IMR-90 (cell line): Measurements from ENCODE around the gene PTX3. TPM values are rescaled to one million over a fixed set of nuclear protein-coding genes. Genes with fewer than 3 reads are reported as not detected.

Experiments
- ATAC-seq: fragments of 200-7000 bp; cut with Tn5 transposase; 2 replicates; pipeline ENCODE4 v1.9.1; 2020; ENCODE audit warnings: low read depth, mild to moderate bottlenecking, moderate library complexity
- BruUV-seq: library from RNA; stranded (reverse); fragments of 400-500 nt; replicated peaks from 2 replicates; lab custom pipeline; 2021; lab: Mats Ljungman, UMichigan
- CTCF ChIA-PET: fragments of 300-600 bp; formaldehyde crosslinking; extraction: SDS; loops from one replicate; lab custom pipeline; 2021; ENCODE audit warnings: antibody characterized with exemption; lab: Yijun Ruan, JAX
- POLR2A ChIA-PET: fragments of 300-600 bp; sonication (Branson Sonifier 250); formaldehyde crosslinking; loops from one replicate; lab custom pipeline; 2022; ENCODE audit warnings: antibody characterized with exemption; ENCODE audit not compliant: unreplicated experiment; lab: Charles Lee
- DNase-seq: peaks from one replicate; pipeline ENCODE4 v3.0.0; 2013
- H2AFZ ChIP-seq: replicated peaks from 2 replicates; pipeline ENCODE3; 2013; ENCODE audit warnings: low read length, mild to moderate bottlenecking; ENCODE audit not compliant: poor library complexity
- H2AK5ac ChIP-seq: 2 replicates; pipeline ENCODE4 v1.6.1; 2013; ENCODE audit warnings: low read depth, low read length, inconsistent platforms
- H2AK9ac ChIP-seq: replicated peaks from 2 replicates; pipeline ENCODE3; 2013; ENCODE audit warnings: mild to moderate bottlenecking, low read depth, low read length, moderate library complexity; ENCODE audit not compliant: poor library complexity
- H2BK120ac ChIP-seq: 2 replicates; pipeline ENCODE4 v1.6.1; 2013; ENCODE audit warnings: low read depth, low read length, inconsistent platforms
- H2BK15ac ChIP-seq: 3 replicates; pipeline ENCODE4 v1.6.1; 2013; ENCODE audit warnings: low read depth, low read length, inconsistent platforms
- H2BK20ac ChIP-seq: 2 replicates; pipeline ENCODE4 v1.6.1; 2013; ENCODE audit warnings: low read depth, mild to moderate bottlenecking, inconsistent platforms, low read length, moderate library complexity
- H2BK5ac ChIP-seq: 2 replicates; pipeline ENCODE4 v1.6.1; 2013; ENCODE audit warnings: mild to moderate bottlenecking, low read depth, low read length, inconsistent platforms; ENCODE audit not compliant: poor library complexity, severe bottlenecking
- H3K14ac ChIP-seq: replicated peaks from 2 replicates; pipeline ENCODE4 v1.6.1; 2013; ENCODE audit warnings: low read depth, low read length, inconsistent platforms
- H3K18ac ChIP-seq: 2 replicates; pipeline ENCODE4 v1.6.1; 2013; ENCODE audit warnings: low read depth, low read length, control low read depth
- H3K23ac ChIP-seq: 2 replicates; pipeline ENCODE4 v1.6.1; 2013; ENCODE audit warnings: low read depth, low read length, inconsistent platforms
- H3K27ac ChIP-seq: 2 replicates; pipeline ENCODE4 v1.5.1; 2013; ENCODE audit warnings: mild to moderate bottlenecking, control low read depth, low read length; ENCODE audit not compliant: insufficient read depth
- H3K27me3 ChIP-seq: 2 replicates; pipeline ENCODE4 v1.6.1; 2013; ENCODE audit warnings: low read length; ENCODE audit not compliant: control insufficient read depth, insufficient read depth
- H3K36me3 ChIP-seq: 2 replicates; pipeline ENCODE4 v1.6.1; 2013; ENCODE audit warnings: low read length, mixed read lengths; ENCODE audit not compliant: control insufficient read depth, insufficient read depth
- H3K4ac ChIP-seq: 2 replicates; pipeline ENCODE4 v1.6.1; 2013; ENCODE audit warnings: low read depth, low read length, inconsistent platforms
- H3K4me1 ChIP-seq: 2 replicates; pipeline ENCODE4 v1.6.1; 2013; ENCODE audit warnings: low read length, mixed read lengths; ENCODE audit not compliant: control insufficient read depth, insufficient read depth
- H3K4me2 ChIP-seq: 2 replicates; pipeline ENCODE4 v1.6.1; 2013; ENCODE audit warnings: low read depth, mild to moderate bottlenecking, control low read depth, low read length, moderate library complexity
- H3K4me3 ChIP-seq: 2 replicates; pipeline ENCODE4 v1.5.1; 2013; ENCODE audit warnings: low read depth, mild to moderate bottlenecking, control low read depth, low read length, moderate library complexity; ENCODE audit not compliant: insufficient read depth
- H3K56ac ChIP-seq: 2 replicates; pipeline ENCODE4 v1.6.1; 2013; ENCODE audit warnings: low read length, inconsistent platforms; ENCODE audit not compliant: insufficient read depth; ENCODE audit errors: extremely low read depth
- H3K79me1 ChIP-seq, 2 experiments: 2 replicates each; pipeline ENCODE4 v1.6.1; 2013; ENCODE audit warnings: low read length in 2 of 2, inconsistent platforms in 1 of 2, low read depth in 1 of 2
- H3K9ac ChIP-seq: 2 replicates; pipeline ENCODE4 v1.6.1; 2013; ENCODE audit warnings: low read depth, low read length, control low read depth
- H3K9me1 ChIP-seq: 2 replicates; pipeline ENCODE4 v1.6.1; 2013; ENCODE audit warnings: low read length, inconsistent platforms; ENCODE audit not compliant: insufficient read depth
- H3K9me3 ChIP-seq: 2 replicates; pipeline ENCODE4 v1.6.1; 2013; ENCODE audit warnings: low read length; ENCODE audit not compliant: control insufficient read depth, insufficient read depth
- H4K20me1 ChIP-seq: 2 replicates; pipeline ENCODE4 v1.6.1; 2013; ENCODE audit warnings: low read length, inconsistent platforms; ENCODE audit not compliant: insufficient read depth
- H4K5ac ChIP-seq: 2 replicates; pipeline ENCODE4 v1.6.1; 2013; ENCODE audit warnings: mild to moderate bottlenecking, low read depth, low read length, control low read depth
- H4K8ac ChIP-seq, 2 experiments: 2 replicates each; pipeline ENCODE4 v1.6.1; 2013; ENCODE audit warnings: low read depth in 2 of 2, low read length in 2 of 2, control low read depth in 1 of 2, inconsistent platforms in 1 of 2
- H4K91ac ChIP-seq: 2 replicates; pipeline ENCODE4 v1.6.1; 2013; ENCODE audit warnings: low read depth, low read length, inconsistent platforms; ENCODE audit not compliant: insufficient read depth
- MAFK ChIP-seq: IDR thresholded peaks from 2 replicates; pipeline ENCODE4 v1.6.1; 2012; ENCODE audit warnings: low read depth, low read length, improper control_type of control experiment
- RCOR1 ChIP-seq: IDR thresholded peaks from 2 replicates; pipeline ENCODE4 v1.6.1; 2012; ENCODE audit warnings: mild to moderate bottlenecking, low read length, improper control_type of control experiment; ENCODE audit not compliant: insufficient replicate concordance
- WGBS, 2 experiments: methylation state at CpG; one replicate each; pipeline versions ENCODE4 v1.1.5 to v1.1.7; 2013; ENCODE audit warnings: missing lambda C conversion rate in 2 of 2; ENCODE audit not compliant: insufficient read length in 1 of 2; ENCODE audit errors: extremely low coverage in 2 of 2; 5-methylcytosine and 5-hydroxymethylcytosine counted together
- dilution Hi-C: fragments of 300-500 bp; cut with HindIII; formaldehyde crosslinking; loops from one replicate; pipeline ENCODE4 v1.14.3; 2018; ENCODE audit warnings: low sequenced_read_pairs; ENCODE audit not compliant: unreplicated experiment
- in situ Hi-C: fragments of 300-500 bp; cut with MboI; formaldehyde crosslinking; loops from 3 replicates; pipeline ENCODE4 v1.14.3; 2019; ENCODE audit warnings: low sequenced_read_pairs, inconsistent platforms, mixed read lengths
- intact Hi-C: fragments of 100-400 bp; cut with micrococcal nuclease; formaldehyde crosslinking; loops from 2 replicates; pipeline ENCODE4 v1.10.0; 2022
- polyA plus RNA-seq, 3 experiments: library from polyadenylated mRNA; depleted of rRNA; stranded (reverse); fragments of >200 nt; gene quantifications; 2 replicates each; pipeline ENCODE4 v1.2.3, GENCODE V29; 2012; ENCODE audit warnings: low replicate concordance in 1 of 3
- total RNA-seq: library from RNA; depleted of rRNA; stranded (reverse); fragments of >200 nt; gene quantifications from 2 replicates; pipeline ENCODE4 v1.2.3, GENCODE V29; 2012

PTX3 gene
- total and polyA plus RNA-seq, 2 of the 4 experiments (the other 2 are of a cell fraction) = 97.9 to 135 TPM

DNA sequence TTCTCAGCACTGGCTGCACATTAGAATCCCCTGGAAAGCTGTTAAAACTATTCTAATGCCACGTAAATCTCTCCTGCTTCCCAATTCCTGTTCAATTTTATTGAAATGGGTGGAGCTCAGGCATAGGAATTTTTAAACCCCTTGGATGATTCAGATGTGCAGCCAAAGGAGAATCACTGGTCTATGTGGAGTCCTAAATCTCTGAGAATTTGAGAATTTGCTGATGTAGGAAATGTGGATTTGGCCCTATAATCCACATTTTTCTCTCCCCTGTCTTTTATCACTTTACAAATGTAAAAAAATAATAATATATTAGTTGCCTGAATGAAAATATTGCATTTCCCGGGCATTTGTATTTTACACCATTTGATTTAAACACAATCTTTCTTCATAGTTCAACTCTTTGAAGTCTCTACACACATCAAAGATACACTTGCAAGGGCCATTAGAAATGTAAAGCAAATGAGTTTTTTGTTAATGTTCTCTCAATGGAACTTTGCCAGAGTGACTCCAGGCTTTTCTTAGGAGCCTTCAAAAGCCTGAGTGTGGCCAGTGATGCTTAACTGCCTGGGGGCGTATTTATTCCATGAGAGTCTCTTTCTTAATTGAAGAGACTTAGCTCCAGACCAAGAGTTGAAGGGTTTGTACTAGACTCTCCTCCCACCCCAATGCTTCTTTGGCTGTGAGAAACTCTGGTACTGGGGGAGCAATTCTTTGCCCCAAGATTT is 48.8 kb upstream of the PTX3 start:
- no peaks in the 10 kb centered on the region for H3K9me1 ChIP-seq
- no peak overlapping the region for H3K9ac ChIP-seq
- peaks cover 11% of the 10 kb centered on the region for H3K4me1 ChIP-seq
- no peaks in the 10 kb centered on the region for H3K27me3 ChIP-seq
- H2BK120ac ChIP-seq = peak overlapping the region; percentile 79
- DNase-seq = peak; percentile 35
- ChIA-PET CTCF (no interaction called here), POLR2A (no interaction called here)
- no peaks in the 10 kb centered on the region for H3K36me3 ChIP-seq
- peak overlapping the region; percentile 38; the same call in 1 of the 2 replicates for H3K18ac ChIP-seq
- H4K20me1 ChIP-seq = no peaks in the 10 kb centered on the region
- in situ Hi-C loops = no loop called here
- no peaks in the 10 kb centered on the region for H3K79me1 ChIP-seq
- no peak overlapping the region for H3K27ac ChIP-seq
- H3K14ac ChIP-seq = 0 out of 2 replicates have a peak overlapping the region, but pooled peaks have one; percentile 25
- peak overlapping the region; percentile 67; the same call in 1 of the 2 replicates for H4K5ac ChIP-seq
- BruUV-seq = no TSS peak
- no peak overlapping the region for H2BK5ac ChIP-seq
- no CpG with 5 or more reads among the region's 3 CpGs for whole genome bisulfite sequencing, 2 experiments
- no peak overlapping the region for H2AFZ ChIP-seq
- H4K91ac ChIP-seq = peak overlapping the region; percentile 65; the same call in 1 of the 2 replicates
- no peak overlapping the region for H3K4me2 ChIP-seq
- 0 out of 3 replicates have a peak overlapping the region, but pooled peaks have one; percentile 5 for H2BK15ac ChIP-seq
- H2BK20ac ChIP-seq = peak overlapping the region; percentile 79
- no peaks in the 10 kb centered on the region for H3K9me3 ChIP-seq
- H3K23ac ChIP-seq = peak overlapping the region; percentile 63; the same call in 1 of the 2 replicates
- H2AK9ac ChIP-seq = no peak overlapping the region
- H3K56ac ChIP-seq = no peak overlapping the region
- no peak overlapping the region for H3K4me3 ChIP-seq
- peak overlapping the region; percentile 70; the same call in 1 of the 2 replicates for H3K4ac ChIP-seq
- no peak for ATAC-seq
- peak overlapping the region in 1 of 2 experiments; percentile 17; a peak in 1 of 4 replicates for H4K8ac ChIP-seq
- dilution Hi-C loops = no loop called here
- intact Hi-C loops = no loop called here
- peak; percentile 46; the same call in 1 of the 2 replicates for TF ChIP-seq MAFK
- no peak for TF ChIP-seq RCOR1
- H2AK5ac ChIP-seq = peak overlapping the region; percentile 54
